ENCODE results near the gene MT4.

The MT4 gene

DNA sequence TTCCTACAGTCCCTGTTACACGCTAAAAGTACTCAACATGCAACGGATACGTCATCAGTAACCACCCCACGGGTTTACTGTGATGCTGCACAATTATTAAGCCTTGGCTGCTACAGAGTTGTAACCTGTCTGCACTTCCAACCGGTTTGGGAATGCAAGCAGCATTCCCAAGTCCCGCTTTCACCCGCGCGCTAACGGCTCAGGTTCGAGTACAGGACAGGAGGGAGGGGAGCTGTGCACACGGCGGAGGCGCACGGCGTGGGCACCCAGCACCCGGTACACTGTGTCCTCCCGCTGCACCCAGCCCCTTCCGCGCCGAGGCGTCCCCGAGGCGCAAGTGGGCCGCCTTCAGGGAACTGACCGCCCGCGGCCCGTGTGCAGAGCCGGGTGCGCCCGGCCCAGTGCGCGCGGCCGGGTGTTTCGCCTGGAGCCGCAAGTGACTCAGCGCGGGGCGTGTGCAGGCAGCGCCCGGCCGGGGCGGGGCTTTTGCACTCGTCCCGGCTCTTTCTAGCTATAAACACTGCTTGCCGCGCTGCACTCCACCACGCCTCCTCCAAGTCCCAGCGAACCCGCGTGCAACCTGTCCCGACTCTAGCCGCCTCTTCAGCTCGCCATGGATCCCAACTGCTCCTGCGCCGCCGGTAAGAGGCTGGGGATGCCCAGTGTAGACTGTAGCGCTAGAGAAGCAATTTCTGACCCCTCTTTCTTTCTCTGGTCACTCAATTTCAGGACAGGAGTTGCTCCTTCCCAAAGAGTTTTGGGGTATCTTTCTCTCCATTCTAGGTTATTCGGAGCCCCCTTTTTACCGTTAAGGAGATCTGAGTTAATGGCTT is 43.4 kb downstream of the MT4 start, which contains the start of gene MT2A:
MT2A (plus strand) TSS at position 542 of the 833 bp plus-strand sequence; CDS start at position 614, 72 bp downstream.
- TF ChIP-seq, protein P1, sequence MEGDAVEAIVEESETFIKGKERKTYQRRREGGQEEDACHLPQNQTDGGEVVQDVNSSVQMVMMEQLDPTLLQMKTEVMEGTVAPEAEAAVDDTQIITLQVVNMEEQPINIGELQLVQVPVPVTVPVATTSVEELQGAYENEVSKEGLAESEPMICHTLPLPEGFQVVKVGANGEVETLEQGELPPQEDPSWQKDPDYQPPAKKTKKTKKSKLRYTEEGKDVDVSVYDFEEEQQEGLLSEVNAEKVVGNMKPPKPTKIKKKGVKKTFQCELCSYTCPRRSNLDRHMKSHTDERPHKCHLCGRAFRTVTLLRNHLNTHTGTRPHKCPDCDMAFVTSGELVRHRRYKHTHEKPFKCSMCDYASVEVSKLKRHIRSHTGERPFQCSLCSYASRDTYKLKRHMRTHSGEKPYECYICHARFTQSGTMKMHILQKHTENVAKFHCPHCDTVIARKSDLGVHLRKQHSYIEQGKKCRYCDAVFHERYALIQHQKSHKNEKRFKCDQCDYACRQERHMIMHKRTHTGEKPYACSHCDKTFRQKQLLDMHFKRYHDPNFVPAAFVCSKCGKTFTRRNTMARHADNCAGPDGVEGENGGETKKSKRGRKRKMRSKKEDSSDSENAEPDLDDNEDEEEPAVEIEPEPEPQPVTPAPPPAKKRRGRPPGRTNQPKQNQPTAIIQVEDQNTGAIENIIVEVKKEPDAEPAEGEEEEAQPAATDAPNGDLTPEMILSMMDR (IDR thresholded peaks at IDR 0.05; ENCODE audit: low read depth, low read length, missing control alignments): no peak
- peak within 1 kb of the TSS; percentile 94 for H3K4me3 ChIP-seq (replicated peaks; ENCODE audit: low read depth, low read length)
- peak; percentile 87 for DNase-seq (ENCODE audit: extremely low read depth, low read depth)

DNA sequence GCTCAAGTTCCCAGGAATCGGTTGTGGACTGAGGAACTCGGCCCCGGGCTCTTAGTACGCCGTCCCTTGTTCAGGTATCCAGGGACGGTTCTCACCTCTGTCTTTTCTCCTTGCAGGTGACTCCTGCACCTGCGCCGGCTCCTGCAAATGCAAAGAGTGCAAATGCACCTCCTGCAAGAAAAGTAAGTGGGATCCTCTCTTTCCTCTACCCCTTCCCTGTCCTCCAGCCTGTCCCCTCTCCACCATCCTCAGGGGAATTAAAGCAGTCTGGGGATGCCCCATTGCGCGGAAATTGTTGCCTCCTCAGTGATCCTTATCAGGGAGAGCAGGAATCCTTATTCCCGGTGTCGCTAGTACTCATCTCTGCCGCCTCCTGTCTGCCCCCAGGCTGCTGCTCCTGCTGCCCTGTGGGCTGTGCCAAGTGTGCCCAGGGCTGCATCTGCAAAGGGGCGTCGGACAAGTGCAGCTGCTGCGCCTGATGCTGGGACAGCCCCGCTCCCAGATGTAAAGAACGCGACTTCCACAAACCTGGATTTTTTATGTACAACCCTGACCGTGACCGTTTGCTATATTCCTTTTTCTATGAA is 44.1 kb downstream of the MT4 start:
- DNase-seq (ENCODE audit: extremely low read depth, low read depth): no peak
- H3K4me3 ChIP-seq (replicated peaks; ENCODE audit: low read depth, low read length): peak overlapping the region; percentile 94
- TF ChIP-seq, protein P1 (IDR thresholded peaks at IDR 0.05; ENCODE audit: low read depth, low read length, missing control alignments): no peak

DNA sequence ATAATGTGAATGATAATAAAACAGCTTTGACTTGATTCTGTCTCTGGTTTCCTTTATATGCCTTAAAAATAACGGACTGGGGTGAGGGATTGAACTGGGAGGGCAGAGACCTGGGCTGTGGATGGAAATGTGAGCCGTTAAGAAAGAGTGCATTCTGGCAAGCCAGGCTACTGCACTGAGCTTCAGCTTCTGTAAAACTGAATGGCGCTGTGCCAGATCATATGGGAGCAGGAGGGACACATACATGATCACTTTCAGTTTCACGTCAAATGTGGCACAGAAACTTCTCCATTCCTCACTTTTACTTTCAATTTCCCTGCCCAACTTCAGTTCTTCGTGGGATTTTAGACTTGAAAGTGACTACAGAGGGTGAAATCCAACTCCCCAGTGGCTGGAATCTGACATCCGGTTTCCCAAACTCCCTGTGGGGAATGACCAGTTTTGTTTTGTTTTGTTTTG is 44.6 kb downstream of the MT4 start:
- H3K4me3 ChIP-seq (replicated peaks; ENCODE audit: low read depth, low read length): peak overlapping the region; percentile 94
- DNase-seq (ENCODE audit: extremely low read depth, low read depth): no peak

DNA sequence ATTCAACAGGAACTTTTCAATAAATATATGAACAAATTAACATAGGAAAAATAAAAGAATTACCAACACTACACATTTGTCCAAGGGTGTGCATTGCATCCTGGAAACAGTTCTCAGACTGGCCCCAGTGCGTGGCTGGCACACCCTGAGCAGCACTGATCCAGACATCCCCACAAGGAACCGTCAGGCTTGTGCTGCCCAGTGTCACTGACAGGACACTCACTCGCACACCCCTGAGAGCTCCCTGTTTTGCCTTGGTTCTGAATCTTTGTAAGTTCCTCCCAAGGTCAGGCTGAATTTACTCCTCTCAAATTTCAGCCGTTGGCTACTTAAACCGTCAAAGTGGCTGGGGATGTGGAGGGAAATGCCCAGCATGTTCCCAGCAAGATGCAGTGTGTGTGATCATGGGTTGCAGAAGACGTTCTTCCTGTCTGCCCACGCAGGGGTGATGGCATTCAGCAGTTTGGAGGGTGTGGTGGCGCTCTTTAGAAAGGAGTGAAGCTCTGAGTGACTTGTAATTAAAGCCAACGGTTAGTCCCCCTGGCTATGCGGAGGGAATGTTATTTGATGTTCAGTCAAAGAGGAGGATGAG is 45.2 kb downstream of the MT4 start:
- peak overlapping the region; percentile 94 for H3K4me3 ChIP-seq (replicated peaks; ENCODE audit: low read depth, low read length)
- DNase-seq (ENCODE audit: extremely low read depth, low read depth): no peak
- TF ChIP-seq, protein P1 (IDR thresholded peaks at IDR 0.05; ENCODE audit: low read depth, low read length, missing control alignments): no peak

More for the DNA sequence above, 44.6 kb downstream of the MT4 start:
- TF ChIP-seq, protein P1 (IDR thresholded peaks at IDR 0.05; ENCODE audit: low read depth, low read length, missing control alignments): no peak

DNA sequence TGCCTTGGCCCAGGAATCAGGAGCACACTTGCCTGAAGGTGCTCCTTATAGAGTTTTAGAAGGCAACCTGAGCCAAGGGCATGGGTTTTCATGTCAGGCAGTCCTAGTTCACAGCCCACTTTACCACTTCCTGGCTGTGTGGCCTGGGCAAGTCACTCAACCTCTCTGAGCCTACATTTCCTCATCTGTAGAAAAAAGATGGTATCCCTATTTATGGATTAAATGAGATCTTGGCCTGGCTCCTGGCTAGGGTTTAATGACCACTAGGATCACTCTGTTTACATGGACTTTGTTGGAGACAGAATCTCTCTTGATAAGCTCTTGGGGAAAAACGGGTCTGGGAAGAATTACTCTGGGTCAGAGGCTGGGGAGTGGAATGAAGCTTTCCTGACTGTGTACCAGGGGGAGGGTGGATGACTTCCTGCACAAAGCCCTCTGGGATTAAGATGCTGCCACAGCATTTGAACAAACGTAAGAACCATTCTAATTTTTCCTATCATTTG is 45.8 kb downstream of the MT4 start:
- H3K4me3 ChIP-seq (replicated peaks; ENCODE audit: low read depth, low read length): peak overlapping the region; percentile 94
- no peak for DNase-seq (ENCODE audit: extremely low read depth, low read depth)
- TF ChIP-seq, protein P1 (IDR thresholded peaks at IDR 0.05; ENCODE audit: low read depth, low read length, missing control alignments): no peak

DNA sequence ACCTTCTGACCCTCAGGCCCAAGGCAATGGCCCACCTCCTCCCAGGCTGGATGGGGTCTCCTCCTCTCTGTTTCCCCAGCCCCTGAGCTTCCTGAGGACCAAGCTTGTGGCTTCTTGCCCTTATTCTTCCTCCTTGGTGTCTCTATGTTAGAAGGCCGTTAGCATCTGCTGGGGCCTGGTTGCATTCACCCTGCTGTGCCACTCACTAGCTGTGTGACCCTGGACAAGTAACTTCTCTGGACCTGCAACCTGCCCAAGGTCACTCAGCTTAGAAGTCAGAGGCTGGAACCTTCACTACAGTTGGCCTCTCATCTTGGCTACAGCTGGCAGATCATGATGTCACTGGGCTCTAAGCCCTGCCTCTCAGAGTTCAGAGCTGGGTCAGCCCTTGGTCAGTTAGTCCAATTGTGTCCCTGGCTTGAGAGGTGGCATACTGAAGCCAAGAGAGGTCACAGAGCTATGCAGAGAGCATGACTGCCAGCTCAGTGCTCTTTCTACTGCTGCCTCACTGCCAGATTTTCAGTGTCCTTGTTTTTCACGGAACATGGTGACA is 46.5 kb downstream of the MT4 start:
- H3K4me3 ChIP-seq (replicated peaks; ENCODE audit: low read depth, low read length): no peak overlapping the region
- DNase-seq (ENCODE audit: extremely low read depth, low read depth): no peak
- TF ChIP-seq, protein P1 (IDR thresholded peaks at IDR 0.05; ENCODE audit: low read depth, low read length, missing control alignments): no peak

Data from HFF-Myc (cell line).